ENCODE results near the gene ABCC9. TPM values are rescaled to one million over a fixed set of nuclear protein-coding genes. Genes with fewer than 3 reads are reported as not detected.

Gene ABCC9
- total RNA-seq, 1 donor, result 20.0 TPM

GRCh38 chr12:21877293-21877982, 63.8 kb downstream of the ABCC9 start:
- H3K4me3 ChIP-seq (ENCODE audit: low read depth, low read length), result no peak overlapping the region
- DNase-seq (ENCODE audit: low read depth), result no peak
- no peak for TF ChIP-seq CTCF (IDR thresholded peaks at IDR 0.05; ENCODE audit: insufficient read depth, low read length)

GRCh38 chr12:21865846-21866245, 75.4 kb downstream of the ABCC9 start:
- TF ChIP-seq CTCF (IDR thresholded peaks at IDR 0.05; ENCODE audit: insufficient read depth, low read length), result no peak
- no peak for DNase-seq (ENCODE audit: low read depth)
- H3K4me3 ChIP-seq (ENCODE audit: low read depth, low read length), result no peak overlapping the region

GRCh38 chr12:21860534-21860933, 80.7 kb downstream of the ABCC9 start:
- DNase-seq (ENCODE audit: low read depth), result no peak
- no peak for TF ChIP-seq CTCF (IDR thresholded peaks at IDR 0.05; ENCODE audit: insufficient read depth, low read length)
- H3K4me3 ChIP-seq (ENCODE audit: low read depth, low read length), result no peak overlapping the region

GRCh38 chr12:21860128-21860527, 81.1 kb downstream of the ABCC9 start:
- TF ChIP-seq CTCF (IDR thresholded peaks at IDR 0.05; ENCODE audit: insufficient read depth, low read length), result no peak
- no peak for DNase-seq (ENCODE audit: low read depth)
- no peak overlapping the region for H3K4me3 ChIP-seq (ENCODE audit: low read depth, low read length)

- H3K4me3 ChIP-seq (ENCODE audit: low read depth, low read length), result no peak overlapping the region
- DNase-seq (ENCODE audit: low read depth), result peak; percentile 67
- no peak for TF ChIP-seq CTCF (IDR thresholded peaks at IDR 0.05; ENCODE audit: insufficient read depth, low read length)
Measured at GRCh38 chr12:21852251-21852650, 89.0 kb downstream of the ABCC9 start.

GRCh38 chr12:21851151-21851550, 90.1 kb downstream of the ABCC9 start:
- no peak overlapping the region for H3K4me3 ChIP-seq (ENCODE audit: low read depth, low read length)
- no peak for DNase-seq (ENCODE audit: low read depth)
- no peak for TF ChIP-seq CTCF (IDR thresholded peaks at IDR 0.05; ENCODE audit: insufficient read depth, low read length)

- H3K4me3 ChIP-seq (ENCODE audit: low read depth, low read length), result no peak overlapping the region
- no peak for DNase-seq (ENCODE audit: low read depth)
- no peak for TF ChIP-seq CTCF (IDR thresholded peaks at IDR 0.05; ENCODE audit: insufficient read depth, low read length)
Measured at GRCh38 chr12:21850419-21850818, 90.8 kb downstream of the ABCC9 start.
